ENCODE measurements around the gene DPP6.
"Not testable (repeated sequence)": the region's sequence is repeated elsewhere in the genome, so short reads cannot be mapped to it uniquely, and the experiment has no call there.

DPP6 gene

GRCh38 chr7:154132617-154133016, 80.4 kb downstream of the DPP6 start:
- DNase-seq (ENCODE audit: low read depth), result not testable (repeated sequence)

DNA sequence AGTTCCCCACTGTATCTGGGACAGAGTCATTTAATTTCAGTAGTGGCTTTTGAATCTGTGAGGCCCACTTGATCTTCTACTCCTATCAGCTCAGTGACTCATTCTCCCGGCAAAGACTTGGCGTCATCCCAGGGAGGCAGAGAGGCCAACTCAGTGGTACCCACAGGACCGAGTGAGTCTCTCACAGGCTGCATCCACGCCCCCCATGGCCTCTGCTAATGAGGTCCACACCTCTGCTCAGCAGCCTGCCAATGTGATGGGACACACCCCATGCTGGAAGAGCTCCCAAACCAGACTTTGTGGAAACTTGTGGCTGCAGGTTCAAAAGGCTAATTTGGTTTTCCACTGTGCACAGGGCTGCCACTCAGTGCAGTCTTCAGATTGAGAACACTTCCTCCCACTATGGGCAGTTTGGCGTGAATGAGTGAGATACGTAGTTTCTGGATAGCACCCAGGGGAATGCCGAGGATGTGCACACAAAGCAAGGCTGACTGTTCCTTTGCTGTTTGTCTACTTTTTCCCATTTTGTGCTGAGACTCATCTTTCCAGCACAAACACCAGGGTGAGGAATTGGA, 81.6 kb downstream of the DPP6 start:
- H3K4me3 ChIP-seq (ENCODE audit: low read depth, low read length); DNase-seq (ENCODE audit: low read depth): not testable (repeated sequence)

More at GRCh38 chr7:154132617-154133016, 80.4 kb downstream of the DPP6 start:
- not testable (repeated sequence) for H3K4me3 ChIP-seq (ENCODE audit: low read depth, low read length)

- H3K4me3 ChIP-seq (ENCODE audit: low read depth, low read length); DNase-seq (ENCODE audit: low read depth): not testable (repeated sequence)
Measured at GRCh38 chr7:154134698-154135097, 82.5 kb downstream of the DPP6 start.

- H3K4me3 ChIP-seq (ENCODE audit: low read depth, low read length); DNase-seq (ENCODE audit: low read depth): not testable (repeated sequence)
Measured at GRCh38 chr7:154135646-154136045, 83.4 kb downstream of the DPP6 start.

GRCh38 chr7:154145922-154146706, 93.9 kb downstream of the DPP6 start:
- DNase-seq (ENCODE audit: low read depth), result peak; percentile 48
- H3K4me3 ChIP-seq (ENCODE audit: low read depth, low read length), result not testable (repeated sequence)

- H3K4me3 ChIP-seq (ENCODE audit: low read depth, low read length); DNase-seq (ENCODE audit: low read depth): not testable (repeated sequence)
Measured at GRCh38 chr7:154146707-154147038, 94.5 kb downstream of the DPP6 start.

DNA sequence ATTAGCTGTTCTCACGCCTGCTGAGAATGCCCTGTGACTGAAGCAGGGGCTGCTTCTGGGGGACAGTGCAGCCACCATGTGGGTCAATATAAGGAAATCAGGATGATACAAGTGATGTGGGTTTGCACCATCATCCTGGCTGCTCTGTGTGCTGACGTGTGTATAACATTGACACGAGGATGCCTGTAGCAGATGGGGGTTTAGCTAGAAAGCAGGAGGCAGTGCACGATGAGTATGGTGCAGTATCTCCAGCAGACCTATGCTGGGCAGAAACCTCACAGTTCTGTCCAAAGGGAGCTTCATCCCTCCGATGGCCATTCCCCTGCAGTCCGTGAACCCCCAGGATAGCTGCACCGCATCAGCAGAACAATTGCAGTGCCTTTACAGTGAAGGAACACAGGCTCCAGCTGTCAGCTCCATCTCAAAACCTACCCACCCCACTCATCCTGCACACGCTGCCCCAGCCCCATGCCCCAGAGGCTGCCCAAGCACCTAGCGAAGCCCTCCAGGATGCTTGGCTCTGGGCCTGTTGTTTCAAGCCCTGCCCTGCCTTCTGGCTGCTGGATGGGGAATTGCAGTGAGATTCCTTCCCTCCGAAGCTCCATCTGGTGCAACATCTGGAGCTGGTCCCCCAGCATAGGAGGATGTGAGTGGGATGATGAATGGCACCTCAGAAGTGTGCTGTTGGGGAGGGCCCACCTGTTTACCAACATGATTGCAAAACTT, 96.8 kb downstream of the DPP6 start:
- not testable (repeated sequence) for H3K4me3 ChIP-seq (ENCODE audit: low read depth, low read length); DNase-seq (ENCODE audit: low read depth)

DNA sequence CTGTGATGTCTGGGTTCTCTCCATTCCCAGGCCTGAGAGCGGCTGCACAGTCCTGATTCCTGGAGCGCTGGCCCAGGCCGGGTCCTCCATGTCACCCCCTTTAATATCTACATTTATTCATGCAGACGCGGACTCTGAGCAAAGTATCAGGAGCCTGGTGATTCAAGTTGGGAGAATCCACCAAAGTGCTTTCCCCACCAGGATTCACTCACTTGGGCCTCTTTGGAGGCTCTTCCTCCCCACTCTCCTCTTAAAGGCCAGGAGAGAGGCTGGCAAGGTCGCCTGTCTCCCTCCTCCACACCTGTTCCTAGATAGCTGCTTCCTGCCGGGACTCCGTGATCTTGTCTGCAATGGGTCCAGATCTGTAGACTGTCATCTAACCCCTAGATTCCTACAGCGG, 98.5 kb downstream of the DPP6 start:
- DNase-seq (ENCODE audit: low read depth); H3K4me3 ChIP-seq (ENCODE audit: low read depth, low read length): not testable (repeated sequence)

GRCh38 chr7:154151306-154151705, 99.1 kb downstream of the DPP6 start:
- DNase-seq (ENCODE audit: low read depth); H3K4me3 ChIP-seq (ENCODE audit: low read depth, low read length): not testable (repeated sequence)

DNA sequence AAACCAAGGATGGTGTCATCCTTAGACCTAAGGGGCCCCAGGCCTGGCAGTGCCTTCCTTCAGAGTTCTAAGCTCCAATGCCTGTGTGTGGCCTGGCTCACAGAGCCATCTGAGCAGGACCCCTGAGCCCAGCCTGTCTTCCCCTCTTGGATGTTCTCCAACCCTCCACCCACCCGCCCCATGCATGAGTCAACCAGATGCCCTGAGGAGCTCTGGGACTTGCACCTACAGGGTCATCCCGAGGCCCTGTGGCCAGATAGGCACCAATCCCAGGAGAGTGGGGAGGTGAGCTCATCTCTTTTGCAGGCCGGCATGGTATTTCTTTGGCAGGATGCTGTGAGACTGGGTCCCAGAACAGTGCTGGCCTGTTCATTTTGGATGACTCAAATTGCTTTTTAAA, 103.7 kb downstream of the DPP6 start:
- DNase-seq (ENCODE audit: low read depth); H3K4me3 ChIP-seq (ENCODE audit: low read depth, low read length): not testable (repeated sequence)

- not testable (repeated sequence) for DNase-seq (ENCODE audit: low read depth); H3K4me3 ChIP-seq (ENCODE audit: low read depth, low read length)
Measured at GRCh38 chr7:154162921-154163320, 110.7 kb downstream of the DPP6 start.

DNA sequence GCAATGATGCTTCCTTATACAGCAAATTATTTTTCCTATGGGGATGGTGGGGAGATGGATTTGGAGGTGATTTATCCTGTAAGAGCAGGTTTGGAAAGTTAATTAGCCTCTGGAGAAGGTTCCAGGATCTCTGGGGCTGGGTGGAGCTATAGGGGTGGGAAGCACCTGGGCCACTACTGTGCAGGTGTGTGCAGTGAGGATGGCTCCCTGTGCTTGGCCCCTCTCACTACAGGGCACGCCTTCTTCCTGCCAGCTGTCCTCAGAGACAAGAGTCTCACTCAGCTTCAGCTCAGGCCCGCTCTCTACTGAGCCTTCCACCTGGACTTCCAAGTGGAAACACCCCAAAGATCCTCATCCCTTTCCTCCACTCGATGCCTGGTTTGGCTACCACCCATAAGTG, 111.4 kb downstream of the DPP6 start:
- not testable (repeated sequence) for H3K4me3 ChIP-seq (ENCODE audit: low read depth, low read length); DNase-seq (ENCODE audit: low read depth)

DNA sequence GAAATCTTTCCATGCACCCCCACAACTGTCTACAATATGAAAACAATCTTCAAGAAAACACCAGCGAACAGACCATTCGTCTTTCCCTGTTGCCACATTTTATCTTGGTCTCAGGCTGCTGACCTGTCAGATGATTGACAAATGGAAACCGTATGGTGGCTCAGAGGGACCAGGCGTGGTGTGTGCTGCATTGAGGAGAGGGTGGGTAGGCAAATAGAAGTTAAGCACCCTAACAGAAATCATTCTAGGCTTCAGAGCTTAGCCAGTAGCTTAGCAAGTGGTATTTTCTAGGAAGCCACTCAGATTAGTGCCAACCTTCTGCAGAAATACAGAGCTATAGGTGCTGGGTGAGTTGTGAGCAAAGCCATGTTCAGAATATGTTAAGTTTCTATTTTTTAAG, 114.9 kb downstream of the DPP6 start:
- no peak for DNase-seq (ENCODE audit: low read depth)
- H3K4me3 ChIP-seq (ENCODE audit: low read depth, low read length), result no peak overlapping the region
- TF ChIP-seq POLR2A (IDR thresholded peaks at IDR 0.05; ENCODE audit: extremely low read depth, insufficient read length), result no peak
- no peak for TF ChIP-seq CTCF (IDR thresholded peaks at IDR 0.05; ENCODE audit: low read depth, low read length)
- no peak for TF ChIP-seq MYC (IDR thresholded peaks at IDR 0.05; ENCODE audit: low read depth, low read length)
- no peak for TF ChIP-seq MAX (IDR thresholded peaks at IDR 0.05; ENCODE audit: low read depth, low read length)
